ENCODE results near the gene ST6GALNAC4. TPM values are rescaled to one million over a fixed set of nuclear protein-coding genes. Genes with fewer than 3 reads are reported as not detected.
A peak's percentile ranks its signal among the peaks of the same experiment; 100 is the strongest.

ST6GALNAC4 gene
- polyA plus RNA-seq, 3 donors: 8.9 to 14.0 (median 10.3) TPM

- Mint-ChIP-seq H3K36me3 (peaks cover 0 to 3% of the 10 kb centered on the region in 2 donors), H3K27ac (peak overlapping the region in 4 of 7 donors; percentile 32 to 66 (median 61)), H3K4me3 (peak overlapping the region in 1 of 2 donors; percentile 11), H3K4me1 (peaks cover 21% of the 10 kb centered on the region), H3K27me3 (ENCODE audit: low read depth in 3 of 3) (peaks cover 0 to 2% (median 2%) of the 10 kb centered on the region in 3 donors), H3K9me3 (peaks cover 0 to 3% (median 0%) of the 10 kb centered on the region in 7 donors)
- no peak overlapping the region for H3K9ac ChIP-seq (ENCODE audit: insufficient read depth, low read length, poor library complexity, severe bottlenecking)
- peaks cover 16 to 22% of the 10 kb centered on the region in 2 donors for H3K4me1 ChIP-seq (ENCODE audit: control insufficient read depth in 1 of 2, insufficient read depth in 2 of 2, low read length in 2 of 2)
- H3K27ac ChIP-seq (ENCODE audit: low read depth in 1 of 2, low read length in 2 of 2): no peak overlapping the region
- TF ChIP-seq CTCF (IDR thresholded peaks at IDR 0.05): peak; percentile 96
- no peaks in the 10 kb centered on the region for H3K9me3 ChIP-seq (replicated peaks in 1 of 2; ENCODE audit: control insufficient read depth in 1 of 2, insufficient read depth in 1 of 2, low read length in 2 of 2)
- no peaks in the 10 kb centered on the region for H3K79me2 ChIP-seq (ENCODE audit: insufficient read depth, low read length)
- H2AFZ ChIP-seq (ENCODE audit: insufficient read depth, low read depth, low read length, poor library complexity, severe bottlenecking): peak overlapping the region; percentile 57
- no peak overlapping the region for H3K4me3 ChIP-seq (replicated peaks in 1 of 3; ENCODE audit: low read depth in 2 of 3, low read length in 3 of 3)
- intact Hi-C loops (cut with micrococcal nuclease): loop anchor here (1.0 to 10.0 kb wide), 6 partner anchors 67 to 365 kb away; partner anchors contain the start of genes CDK9 (in 1 of the 2), FPGS (in 1 of the 2) and TOR2A (in 1 of the 2)
- WGBS (ENCODE audit: insufficient coverage): 67% methylated on average over 18 of the region's 18 CpGs
- H3K27me3 ChIP-seq (ENCODE audit: control insufficient read depth in 2 of 2, insufficient read depth in 2 of 2, low read length in 2 of 2): no peaks in the 10 kb centered on the region
- DNase-seq: peak; percentile 81 to 88 (median 86)
- H4K20me1 ChIP-seq (ENCODE audit: insufficient read depth, low read length): no peaks in the 10 kb centered on the region
- no peak overlapping the region for H3K4me2 ChIP-seq (replicated peaks; ENCODE audit: extremely low read depth, low read length, poor library complexity, severe bottlenecking)
- no peaks in the 10 kb centered on the region for H3K36me3 ChIP-seq (replicated peaks in 1 of 2; ENCODE audit: control insufficient read depth in 1 of 2, insufficient read depth in 2 of 2, low read length in 2 of 2)
These were observed 47.3 kb downstream of the ST6GALNAC4 start for GRCh38 chr9:127869310-127870152.

GRCh38 chr9:127868278-127868902, 48.5 kb downstream of the ST6GALNAC4 start:
- H3K4me3 Mint-ChIP-seq: no peak overlapping the region
- peaks cover 25% of the 10 kb centered on the region for H3K4me1 Mint-ChIP-seq
- Histone ChIP-seq H4K20me1 (ENCODE audit: insufficient read depth, low read length) (no peaks in the 10 kb centered on the region), H3K79me2 (ENCODE audit: insufficient read depth, low read length) (no peaks in the 10 kb centered on the region), H3K9me3 (replicated peaks in 1 of 2; ENCODE audit: control insufficient read depth in 1 of 2, insufficient read depth in 1 of 2, low read length in 2 of 2) (no peaks in the 10 kb centered on the region), H3K36me3 (replicated peaks in 1 of 2; ENCODE audit: control insufficient read depth in 1 of 2, insufficient read depth in 2 of 2, low read length in 2 of 2) (no peaks in the 10 kb centered on the region), H3K4me2 (replicated peaks; ENCODE audit: extremely low read depth, low read length, poor library complexity, severe bottlenecking) (no peak overlapping the region), H3K27ac (ENCODE audit: low read depth in 1 of 2, low read length in 2 of 2) (no peak overlapping the region), H3K27me3 (ENCODE audit: control insufficient read depth in 2 of 2, insufficient read depth in 2 of 2, low read length in 2 of 2) (no peaks in the 10 kb centered on the region), H3K9ac (ENCODE audit: insufficient read depth, low read length, poor library complexity, severe bottlenecking) (no peak overlapping the region), H3K4me1 (ENCODE audit: control insufficient read depth in 1 of 2, insufficient read depth in 2 of 2, low read length in 2 of 2) (peaks cover 22% of the 10 kb centered on the region in 2 donors), H2AFZ (ENCODE audit: insufficient read depth, low read depth, low read length, poor library complexity, severe bottlenecking) (no peak overlapping the region), H3K4me3 (replicated peaks in 1 of 3; ENCODE audit: low read depth in 2 of 3, low read length in 3 of 3) (no peak overlapping the region)
- 93% methylated on average over 18 of the region's 18 CpGs for WGBS (ENCODE audit: insufficient coverage)
- no peak for DNase-seq
- peaks cover 0 to 2% (median 2%) of the 10 kb centered on the region in 3 donors for H3K27me3 Mint-ChIP-seq (ENCODE audit: low read depth in 3 of 3)
- H3K9me3 Mint-ChIP-seq: peaks cover 0 to 3% (median 0%) of the 10 kb centered on the region in 7 donors
- intact Hi-C loops (cut with micrococcal nuclease): loop anchor here (5.0 kb wide), 3 partner anchors 66 to 131 kb away; partner anchors contain the start of genes CDK9 (in 1 of the 2), FPGS (in 1 of the 2) and TOR2A (in 1 of the 2)
- no peak for TF ChIP-seq CTCF (IDR thresholded peaks at IDR 0.05)
- peaks cover 0 to 3% of the 10 kb centered on the region in 2 donors for H3K36me3 Mint-ChIP-seq
- peak overlapping the region in 2 of 7 donors; percentile 10 to 46 for H3K27ac Mint-ChIP-seq
